Measurements from ENCODE around the gene PIEZO2. TPM values are rescaled to one million over a fixed set of nuclear protein-coding genes. Genes with fewer than 3 reads are reported as not detected.

PIEZO2 gene
- total RNA-seq, 1 experiment from 2014 or later = 0.57 TPM

GRCh38 chr18:10783941-10784340 lies 365.4 kb downstream of the PIEZO2 start:
- BruUV-seq (replicated peaks) = no TSS peak

GRCh38 chr18:10776493-10776892 lies 372.9 kb downstream of the PIEZO2 start:
- intact Hi-C loops (cut with micrococcal nuclease; ENCODE audit: unreplicated experiment) = loop anchor here (10.0 kb wide), 1 partner anchor 698 kb away; no protein-coding TSS in a partner anchor

More at GRCh38 chr18:10783941-10784340, 365.4 kb downstream of the PIEZO2 start:
- intact Hi-C loops (cut with micrococcal nuclease; ENCODE audit: unreplicated experiment) (loop anchor here (10.0 kb wide), 1 partner anchor 381 kb away; no protein-coding TSS in a partner anchor), in situ Hi-C loops (cut with HindIII; ENCODE audit: low pct_unique_long_range_greater_than_20kb, low sequenced_read_pairs) (no loop called here)
- ATAC-seq = no peak
- DNase-seq (ENCODE audit: low read depth, low spot score) = no peak
- ChIA-PET POLR2A (no interaction called here), CTCF (no interaction called here)
- H3K27ac ChIP-seq (ENCODE audit: low read length) = no peak overlapping the region
- no peaks in the 10 kb centered on the region for H3K36me3 ChIP-seq (ENCODE audit: control insufficient read depth, insufficient read depth, low read length)
- no peak overlapping the region for H3K4me3 ChIP-seq (ENCODE audit: low read depth in 2 of 2, low read length in 2 of 2)
- H3K9me3 ChIP-seq (ENCODE audit: control insufficient read depth, insufficient read depth, low read depth, low read length) = no peaks in the 10 kb centered on the region
- H3K4me1 ChIP-seq (ENCODE audit: control insufficient read depth, insufficient read depth, low read length) = no peaks in the 10 kb centered on the region
- H3K27me3 ChIP-seq (ENCODE audit: control insufficient read depth, insufficient read depth, low read length) = no peaks in the 10 kb centered on the region
- TF ChIP-seq, protein P1, sequence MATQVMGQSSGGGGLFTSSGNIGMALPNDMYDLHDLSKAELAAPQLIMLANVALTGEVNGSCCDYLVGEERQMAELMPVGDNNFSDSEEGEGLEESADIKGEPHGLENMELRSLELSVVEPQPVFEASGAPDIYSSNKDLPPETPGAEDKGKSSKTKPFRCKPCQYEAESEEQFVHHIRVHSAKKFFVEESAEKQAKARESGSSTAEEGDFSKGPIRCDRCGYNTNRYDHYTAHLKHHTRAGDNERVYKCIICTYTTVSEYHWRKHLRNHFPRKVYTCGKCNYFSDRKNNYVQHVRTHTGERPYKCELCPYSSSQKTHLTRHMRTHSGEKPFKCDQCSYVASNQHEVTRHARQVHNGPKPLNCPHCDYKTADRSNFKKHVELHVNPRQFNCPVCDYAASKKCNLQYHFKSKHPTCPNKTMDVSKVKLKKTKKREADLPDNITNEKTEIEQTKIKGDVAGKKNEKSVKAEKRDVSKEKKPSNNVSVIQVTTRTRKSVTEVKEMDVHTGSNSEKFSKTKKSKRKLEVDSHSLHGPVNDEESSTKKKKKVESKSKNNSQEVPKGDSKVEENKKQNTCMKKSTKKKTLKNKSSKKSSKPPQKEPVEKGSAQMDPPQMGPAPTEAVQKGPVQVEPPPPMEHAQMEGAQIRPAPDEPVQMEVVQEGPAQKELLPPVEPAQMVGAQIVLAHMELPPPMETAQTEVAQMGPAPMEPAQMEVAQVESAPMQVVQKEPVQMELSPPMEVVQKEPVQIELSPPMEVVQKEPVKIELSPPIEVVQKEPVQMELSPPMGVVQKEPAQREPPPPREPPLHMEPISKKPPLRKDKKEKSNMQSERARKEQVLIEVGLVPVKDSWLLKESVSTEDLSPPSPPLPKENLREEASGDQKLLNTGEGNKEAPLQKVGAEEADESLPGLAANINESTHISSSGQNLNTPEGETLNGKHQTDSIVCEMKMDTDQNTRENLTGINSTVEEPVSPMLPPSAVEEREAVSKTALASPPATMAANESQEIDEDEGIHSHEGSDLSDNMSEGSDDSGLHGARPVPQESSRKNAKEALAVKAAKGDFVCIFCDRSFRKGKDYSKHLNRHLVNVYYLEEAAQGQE (IDR thresholded peaks at IDR 0.05; ENCODE audit: insufficient read depth in 1 of 2, low read depth in 2 of 2, low read length in 1 of 2) = no peak
- TF ChIP-seq POLR2AphosphoS5 (IDR thresholded peaks at IDR 0.05; ENCODE audit: low read depth, low read length) = no peak
- TF ChIP-seq, protein P2, sequence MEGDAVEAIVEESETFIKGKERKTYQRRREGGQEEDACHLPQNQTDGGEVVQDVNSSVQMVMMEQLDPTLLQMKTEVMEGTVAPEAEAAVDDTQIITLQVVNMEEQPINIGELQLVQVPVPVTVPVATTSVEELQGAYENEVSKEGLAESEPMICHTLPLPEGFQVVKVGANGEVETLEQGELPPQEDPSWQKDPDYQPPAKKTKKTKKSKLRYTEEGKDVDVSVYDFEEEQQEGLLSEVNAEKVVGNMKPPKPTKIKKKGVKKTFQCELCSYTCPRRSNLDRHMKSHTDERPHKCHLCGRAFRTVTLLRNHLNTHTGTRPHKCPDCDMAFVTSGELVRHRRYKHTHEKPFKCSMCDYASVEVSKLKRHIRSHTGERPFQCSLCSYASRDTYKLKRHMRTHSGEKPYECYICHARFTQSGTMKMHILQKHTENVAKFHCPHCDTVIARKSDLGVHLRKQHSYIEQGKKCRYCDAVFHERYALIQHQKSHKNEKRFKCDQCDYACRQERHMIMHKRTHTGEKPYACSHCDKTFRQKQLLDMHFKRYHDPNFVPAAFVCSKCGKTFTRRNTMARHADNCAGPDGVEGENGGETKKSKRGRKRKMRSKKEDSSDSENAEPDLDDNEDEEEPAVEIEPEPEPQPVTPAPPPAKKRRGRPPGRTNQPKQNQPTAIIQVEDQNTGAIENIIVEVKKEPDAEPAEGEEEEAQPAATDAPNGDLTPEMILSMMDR (IDR thresholded peaks at IDR 0.05) = no peak
- no peak for TF ChIP-seq TCF7L2 (IDR thresholded peaks at IDR 0.05; ENCODE audit: low read depth, low read length)
- no peak for TF ChIP-seq SIN3A (IDR thresholded peaks at IDR 0.05; ENCODE audit: borderline replicate concordance, insufficient read depth, low read depth, low read length)

More at GRCh38 chr18:10776493-10776892, 372.9 kb downstream of the PIEZO2 start:
- Histone ChIP-seq H3K9me3 (ENCODE audit: control insufficient read depth, insufficient read depth, low read depth, low read length) (no peaks in the 10 kb centered on the region), H3K36me3 (ENCODE audit: control insufficient read depth, insufficient read depth, low read length) (no peaks in the 10 kb centered on the region), H3K27me3 (ENCODE audit: control insufficient read depth, insufficient read depth, low read length) (peaks cover 4% of the 10 kb centered on the region; the same call in 1 of the 2 replicates), H3K27ac (ENCODE audit: low read length) (no peak overlapping the region), H3K4me3 (ENCODE audit: low read depth in 2 of 2, low read length in 2 of 2) (no peak overlapping the region), H3K4me1 (ENCODE audit: control insufficient read depth, insufficient read depth, low read length) (no peaks in the 10 kb centered on the region)
- ATAC-seq = no peak
- TF ChIP-seq SIN3A (IDR thresholded peaks at IDR 0.05; ENCODE audit: borderline replicate concordance, insufficient read depth, low read depth, low read length) (no peak), TCF7L2 (IDR thresholded peaks at IDR 0.05; ENCODE audit: low read depth, low read length) (no peak), POLR2AphosphoS5 (IDR thresholded peaks at IDR 0.05; ENCODE audit: low read depth, low read length) (no peak)
- TF ChIP-seq, protein P2 (IDR thresholded peaks at IDR 0.05) = no peak
- TF ChIP-seq, protein P1 (IDR thresholded peaks at IDR 0.05; ENCODE audit: insufficient read depth in 1 of 2, low read depth in 2 of 2, low read length in 1 of 2) = no peak
- ChIA-PET POLR2A (no interaction called here), CTCF (no interaction called here)
- no TSS peak for BruUV-seq (replicated peaks)
- in situ Hi-C loops (cut with HindIII; ENCODE audit: low pct_unique_long_range_greater_than_20kb, low sequenced_read_pairs) = no loop called here
- DNase-seq (ENCODE audit: low read depth, low spot score) = no peak

Data from Panc1 (cell line).